ENCODE results near the gene ZBTB20.

ZBTB20 gene

DNA sequence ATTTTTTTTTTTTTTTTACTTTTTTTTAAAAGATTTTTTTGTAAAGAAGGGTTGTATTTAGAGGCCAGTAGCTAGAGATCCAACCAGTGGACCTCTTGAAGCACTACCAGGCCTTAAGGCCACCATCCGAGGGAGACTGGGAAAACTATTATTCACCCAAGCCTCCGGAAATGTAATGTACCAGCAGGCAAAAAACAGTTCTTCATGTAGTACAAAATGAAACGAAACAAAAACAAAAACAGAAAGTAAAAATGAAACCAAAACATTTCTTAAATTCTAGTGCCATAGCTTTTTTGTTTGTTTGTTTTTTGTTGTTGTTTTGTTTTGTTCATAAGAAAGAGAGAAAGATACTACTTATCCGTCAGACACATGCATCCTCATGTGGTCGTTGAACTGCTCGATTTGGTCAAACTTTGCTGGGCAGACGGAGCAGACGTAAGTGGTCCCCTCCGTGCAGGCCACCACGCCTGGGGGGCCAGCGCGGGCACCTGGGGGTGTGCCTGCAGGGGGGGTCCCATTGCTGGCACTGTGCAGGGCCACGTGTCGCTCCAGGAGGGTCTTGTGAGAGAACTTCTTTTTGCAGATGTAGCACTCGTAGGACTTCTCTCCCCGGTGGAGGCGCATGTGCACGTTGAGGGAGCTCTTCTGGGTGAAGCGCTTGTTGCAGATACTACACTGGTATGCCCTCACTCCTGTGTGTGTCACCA is 808.3 kb downstream of the ZBTB20 start:
- no peak overlapping the region for H4K5ac ChIP-seq (ENCODE audit: low read length)
- DNase-seq: no peak
- H3K4me2 ChIP-seq (ENCODE audit: low read length): no peak overlapping the region
- H3K56ac ChIP-seq (ENCODE audit: low read length): no peak overlapping the region
- no peaks in the 10 kb centered on the region for H3K79me1 ChIP-seq (ENCODE audit: low read length)
- no peaks in the 10 kb centered on the region for H3K27me3 ChIP-seq (ENCODE audit: insufficient read depth, low read length, poor library complexity)
- H2BK15ac ChIP-seq (replicated peaks; ENCODE audit: low read depth): no peak overlapping the region
- H4K8ac ChIP-seq (ENCODE audit: low read depth, low read length): no peak overlapping the region
- no peak overlapping the region for H3K23ac ChIP-seq (ENCODE audit: low read length)
- no CpG with 5 or more reads among the region's 19 CpGs for WGBS (ENCODE audit: extremely low coverage, insufficient coverage, low lambda C conversion rate)
- no peaks in the 10 kb centered on the region for H3K79me2 ChIP-seq (ENCODE audit: control insufficient read depth, insufficient read depth, low read length)
- no peak overlapping the region for H2AK5ac ChIP-seq (ENCODE audit: low read length)
- H3K4me1 ChIP-seq (ENCODE audit: control insufficient read depth, low read depth, low read length): no peaks in the 10 kb centered on the region
- H3K4ac ChIP-seq (ENCODE audit: low read depth, low read length): no peak overlapping the region
- no peak overlapping the region for H2BK5ac ChIP-seq (ENCODE audit: low read length)
- H3K9ac ChIP-seq (ENCODE audit: low read length): no peak overlapping the region
- H2BK120ac ChIP-seq (ENCODE audit: low read depth, low read length): no peak overlapping the region
- H3K4me3 ChIP-seq (ENCODE audit: low read length): no peak overlapping the region
- no peak overlapping the region for H3K18ac ChIP-seq (ENCODE audit: low read length)
- H3K27ac ChIP-seq (ENCODE audit: low read depth, low read length): no peak overlapping the region
- H3K36me3 ChIP-seq (ENCODE audit: control insufficient read depth, insufficient read depth, low read length): no peaks in the 10 kb centered on the region

DNA sequence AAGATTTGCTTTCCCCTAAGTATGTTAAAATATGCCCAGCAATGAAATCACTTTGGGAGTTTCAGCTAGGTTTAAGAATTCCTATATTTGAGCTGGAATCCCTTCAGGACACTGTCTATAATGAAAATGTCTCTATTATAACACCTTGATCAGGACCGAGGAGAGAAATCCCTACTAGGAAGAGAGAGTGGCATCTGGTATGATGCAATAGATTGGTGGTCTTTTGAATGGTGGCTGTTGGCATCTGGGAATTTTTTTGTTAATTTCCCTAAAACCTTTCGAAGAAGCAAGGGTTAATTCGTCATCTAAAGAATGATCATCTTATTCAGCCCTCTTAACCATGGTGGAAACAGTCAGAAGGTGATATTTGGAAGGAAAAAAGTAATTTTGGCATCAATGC is 810.2 kb downstream of the ZBTB20 start:
- Histone ChIP-seq H2BK15ac (replicated peaks; ENCODE audit: low read depth) (no peak overlapping the region), H4K5ac (ENCODE audit: low read length) (no peak overlapping the region), H3K36me3 (ENCODE audit: control insufficient read depth, insufficient read depth, low read length) (no peaks in the 10 kb centered on the region), H3K79me2 (ENCODE audit: control insufficient read depth, insufficient read depth, low read length) (no peaks in the 10 kb centered on the region), H3K4me3 (ENCODE audit: low read length) (no peak overlapping the region), H3K56ac (ENCODE audit: low read length) (no peak overlapping the region), H3K9ac (ENCODE audit: low read length) (no peak overlapping the region), H2BK5ac (ENCODE audit: low read length) (no peak overlapping the region), H3K4ac (ENCODE audit: low read depth, low read length) (no peak overlapping the region), H2BK120ac (ENCODE audit: low read depth, low read length) (no peak overlapping the region), H2AK5ac (ENCODE audit: low read length) (no peak overlapping the region), H3K27me3 (ENCODE audit: insufficient read depth, low read length, poor library complexity) (no peaks in the 10 kb centered on the region), H3K79me1 (ENCODE audit: low read length) (no peaks in the 10 kb centered on the region), H3K23ac (ENCODE audit: low read length) (no peak overlapping the region), H3K18ac (ENCODE audit: low read length) (no peak overlapping the region), H3K27ac (ENCODE audit: low read depth, low read length) (no peak overlapping the region), H4K8ac (ENCODE audit: low read depth, low read length) (no peak overlapping the region), H3K4me2 (ENCODE audit: low read length) (no peak overlapping the region), H3K4me1 (ENCODE audit: control insufficient read depth, low read depth, low read length) (no peaks in the 10 kb centered on the region)
- DNase-seq: no peak
- no CpG with 5 or more reads among the region's 3 CpGs for WGBS (ENCODE audit: extremely low coverage, insufficient coverage, low lambda C conversion rate)

DNA sequence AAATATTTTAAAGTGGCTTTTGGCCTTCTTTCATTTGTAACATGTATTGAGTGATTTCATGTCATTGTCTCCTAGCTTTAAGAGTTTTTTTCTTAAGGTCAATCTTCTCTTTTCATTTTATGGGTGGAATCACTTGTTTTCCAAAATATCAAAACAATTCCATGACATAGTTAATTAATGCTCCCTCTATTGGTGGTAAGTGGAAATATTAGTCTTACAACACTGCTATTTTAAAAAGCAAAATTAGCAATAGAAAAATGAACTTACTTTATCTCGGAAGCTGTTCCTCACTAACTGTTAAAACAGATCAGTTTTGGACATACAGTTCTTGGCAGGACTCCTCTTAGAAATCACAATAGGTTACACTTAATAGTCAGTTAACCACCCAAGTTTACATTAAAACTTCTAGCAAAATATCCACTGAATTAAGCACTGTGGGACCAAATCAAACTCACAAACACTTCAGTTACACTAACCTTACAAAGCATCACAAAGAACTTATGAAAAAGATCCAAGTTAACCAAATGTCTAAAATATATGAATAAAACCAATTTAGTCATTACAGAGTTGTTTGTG is 810.9 kb downstream of the ZBTB20 start:
- no peak overlapping the region for H2BK120ac ChIP-seq (ENCODE audit: low read depth, low read length)
- H3K79me1 ChIP-seq (ENCODE audit: low read length): no peaks in the 10 kb centered on the region
- H4K5ac ChIP-seq (ENCODE audit: low read length): no peak overlapping the region
- no CpG with 5 or more reads among the region's 1 CpG for WGBS (ENCODE audit: extremely low coverage, insufficient coverage, low lambda C conversion rate)
- H3K4me1 ChIP-seq (ENCODE audit: control insufficient read depth, low read depth, low read length): no peaks in the 10 kb centered on the region
- no peak overlapping the region for H2BK5ac ChIP-seq (ENCODE audit: low read length)
- H3K56ac ChIP-seq (ENCODE audit: low read length): no peak overlapping the region
- no peak overlapping the region for H3K9ac ChIP-seq (ENCODE audit: low read length)
- no peaks in the 10 kb centered on the region for H3K79me2 ChIP-seq (ENCODE audit: control insufficient read depth, insufficient read depth, low read length)
- no peak overlapping the region for H3K4me2 ChIP-seq (ENCODE audit: low read length)
- H2BK15ac ChIP-seq (replicated peaks; ENCODE audit: low read depth): no peak overlapping the region
- H3K4ac ChIP-seq (ENCODE audit: low read depth, low read length): no peak overlapping the region
- no peak overlapping the region for H3K23ac ChIP-seq (ENCODE audit: low read length)
- H2AK5ac ChIP-seq (ENCODE audit: low read length): no peak overlapping the region
- no peak for DNase-seq
- H3K18ac ChIP-seq (ENCODE audit: low read length): no peak overlapping the region
- H3K27ac ChIP-seq (ENCODE audit: low read depth, low read length): no peak overlapping the region
- H3K4me3 ChIP-seq (ENCODE audit: low read length): no peak overlapping the region
- H4K8ac ChIP-seq (ENCODE audit: low read depth, low read length): no peak overlapping the region
- H3K27me3 ChIP-seq (ENCODE audit: insufficient read depth, low read length, poor library complexity): no peaks in the 10 kb centered on the region
- H3K36me3 ChIP-seq (ENCODE audit: control insufficient read depth, insufficient read depth, low read length): no peaks in the 10 kb centered on the region

DNA sequence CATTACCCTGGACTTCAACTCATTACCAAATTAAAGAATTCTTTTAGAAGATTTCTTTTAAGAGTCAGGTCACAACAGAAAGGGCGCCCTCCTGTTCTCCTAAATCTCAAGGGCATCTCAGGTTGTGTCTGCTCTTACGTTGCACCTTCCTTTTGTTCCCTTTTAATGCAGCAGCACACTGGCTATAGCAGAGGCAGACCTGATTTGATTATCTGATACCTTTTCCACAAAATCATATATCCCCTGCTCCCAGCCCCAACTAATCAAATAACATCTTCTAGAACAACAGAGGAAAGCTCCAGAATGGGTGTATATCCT is 813.2 kb downstream of the ZBTB20 start:
- no peak overlapping the region for H2BK15ac ChIP-seq (replicated peaks; ENCODE audit: low read depth)
- DNase-seq: no peak
- no peak overlapping the region for H3K4me2 ChIP-seq (ENCODE audit: low read length)
- H3K27me3 ChIP-seq (ENCODE audit: insufficient read depth, low read length, poor library complexity): no peaks in the 10 kb centered on the region
- no CpG with 5 or more reads among the region's 2 CpGs for WGBS (ENCODE audit: extremely low coverage, insufficient coverage, low lambda C conversion rate)
- no peaks in the 10 kb centered on the region for H3K36me3 ChIP-seq (ENCODE audit: control insufficient read depth, insufficient read depth, low read length)
- H3K4me3 ChIP-seq (ENCODE audit: low read length): no peak overlapping the region
- H3K79me2 ChIP-seq (ENCODE audit: control insufficient read depth, insufficient read depth, low read length): no peaks in the 10 kb centered on the region
- no peaks in the 10 kb centered on the region for H3K4me1 ChIP-seq (ENCODE audit: control insufficient read depth, low read depth, low read length)
- no peak overlapping the region for H3K56ac ChIP-seq (ENCODE audit: low read length)
- H3K18ac ChIP-seq (ENCODE audit: low read length): no peak overlapping the region
- H2BK5ac ChIP-seq (ENCODE audit: low read length): no peak overlapping the region
- H3K79me1 ChIP-seq (ENCODE audit: low read length): no peaks in the 10 kb centered on the region
- no peak overlapping the region for H2AK5ac ChIP-seq (ENCODE audit: low read length)
- H3K23ac ChIP-seq (ENCODE audit: low read length): no peak overlapping the region
- no peak overlapping the region for H3K27ac ChIP-seq (ENCODE audit: low read depth, low read length)
- no peak overlapping the region for H3K9ac ChIP-seq (ENCODE audit: low read length)
- no peak overlapping the region for H3K4ac ChIP-seq (ENCODE audit: low read depth, low read length)
- no peak overlapping the region for H4K8ac ChIP-seq (ENCODE audit: low read depth, low read length)
- H4K5ac ChIP-seq (ENCODE audit: low read length): no peak overlapping the region
- no peak overlapping the region for H2BK120ac ChIP-seq (ENCODE audit: low read depth, low read length)

DNA sequence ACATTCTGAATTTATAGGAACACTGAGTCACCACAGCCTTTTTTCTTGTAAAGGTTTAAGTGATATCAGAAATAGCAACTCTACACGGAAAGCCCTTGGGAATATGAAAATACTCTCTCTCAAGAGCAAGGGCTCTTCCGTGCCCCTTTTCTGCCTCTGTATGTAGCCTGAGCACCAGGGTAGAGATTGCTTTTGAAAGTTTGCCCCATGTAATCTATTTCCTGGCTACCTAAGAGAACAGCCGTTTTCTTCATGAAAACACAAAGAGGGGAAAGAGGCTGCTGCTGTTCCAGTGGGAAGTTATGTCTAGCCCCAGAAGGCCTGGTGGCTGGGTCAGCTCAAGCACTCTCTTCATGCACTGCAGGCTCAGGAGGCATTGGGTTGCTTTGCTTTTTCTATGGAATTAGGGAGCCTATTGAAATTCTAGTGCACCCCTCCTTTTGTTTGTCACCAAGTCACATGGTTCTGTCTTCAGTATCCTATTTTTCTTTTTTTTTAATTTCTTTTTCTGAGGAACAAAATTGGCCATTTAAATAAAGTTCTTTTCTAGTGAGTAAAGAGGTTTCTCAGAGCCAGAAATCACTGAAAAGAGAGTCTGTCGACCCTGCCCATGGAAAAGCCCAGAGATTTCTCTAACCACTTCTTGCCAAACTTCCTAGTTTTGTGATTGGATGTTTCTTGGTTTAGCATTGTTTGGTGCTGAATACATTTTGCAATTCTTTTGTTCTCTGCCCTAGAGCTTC is 813.7 kb downstream of the ZBTB20 start:
- H2AK5ac ChIP-seq (ENCODE audit: low read length): no peak overlapping the region
- H3K4me2 ChIP-seq (ENCODE audit: low read length): no peak overlapping the region
- H3K9ac ChIP-seq (ENCODE audit: low read length): no peak overlapping the region
- H3K27ac ChIP-seq (ENCODE audit: low read depth, low read length): no peak overlapping the region
- no peaks in the 10 kb centered on the region for H3K4me1 ChIP-seq (ENCODE audit: control insufficient read depth, low read depth, low read length)
- no peak overlapping the region for H4K5ac ChIP-seq (ENCODE audit: low read length)
- H3K36me3 ChIP-seq (ENCODE audit: control insufficient read depth, insufficient read depth, low read length): no peaks in the 10 kb centered on the region
- H2BK15ac ChIP-seq (replicated peaks; ENCODE audit: low read depth): no peak overlapping the region
- no peak overlapping the region for H2BK120ac ChIP-seq (ENCODE audit: low read depth, low read length)
- H3K27me3 ChIP-seq (ENCODE audit: insufficient read depth, low read length, poor library complexity): no peaks in the 10 kb centered on the region
- H4K8ac ChIP-seq (ENCODE audit: low read depth, low read length): no peak overlapping the region
- no peaks in the 10 kb centered on the region for H3K79me2 ChIP-seq (ENCODE audit: control insufficient read depth, insufficient read depth, low read length)
- no peak overlapping the region for H3K23ac ChIP-seq (ENCODE audit: low read length)
- no peak overlapping the region for H3K56ac ChIP-seq (ENCODE audit: low read length)
- H3K4me3 ChIP-seq (ENCODE audit: low read length): no peak overlapping the region
- H3K4ac ChIP-seq (ENCODE audit: low read depth, low read length): no peak overlapping the region
- H3K79me1 ChIP-seq (ENCODE audit: low read length): no peaks in the 10 kb centered on the region
- no peak overlapping the region for H2BK5ac ChIP-seq (ENCODE audit: low read length)
- DNase-seq: no peak
- no CpG with 5 or more reads among the region's 4 CpGs for WGBS (ENCODE audit: extremely low coverage, insufficient coverage, low lambda C conversion rate)
- H3K18ac ChIP-seq (ENCODE audit: low read length): no peak overlapping the region
